Activated CD8-positive, alpha-beta memory T cell treated with anti-CD3 and anti-CD28 coated beads for 36 hours (primary cell): ENCODE results near the gene DBN1. TPM values are rescaled to one million over a fixed set of nuclear protein-coding genes. Genes with fewer than 3 reads are reported as not detected.

Experiments
- CTCF ChIA-PET: fragments of 350-600 bp; sonication (Branson Sonifier 250); formaldehyde crosslinking; loops from one replicate; lab custom pipeline; 2021; ENCODE audit warnings: antibody characterized with exemption; lab: Charles Lee
- POLR2A ChIA-PET: fragments of 350-600 bp; sonication (Branson Sonifier 250); formaldehyde crosslinking; loops from one replicate; lab custom pipeline; 2021; ENCODE audit warnings: antibody characterized with exemption; lab: Charles Lee
- total RNA-seq, 2 experiments: library from RNA; stranded (reverse); gene quantifications; one replicate each; pipeline ENCODE4 v1.2.3, GENCODE V29; 2021

The DBN1 gene
- total RNA-seq, 2 experiments from 2014 or later: 102 to 104 TPM

GRCh38 chr5:177445917-177446199, 27.6 kb downstream of the DBN1 start:
- CTCF ChIA-PET: interaction anchor here (0.7 to 22.6 kb wide), 8 partner anchors 9 to 137 kb away, joined by 3 to 312 read pairs (median 18); partner anchors contain the start of gene PFN3
- POLR2A ChIA-PET: interaction anchor here (0.7 to 13.1 kb wide), 9 partner anchors 9 to 472 kb away, joined by 3 to 226 read pairs (median 5); partner anchors contain the start of gene GRK6

- ChIA-PET POLR2A (interaction anchor here (0.6 to 13.1 kb wide), 10 partner anchors 10 to 472 kb away, joined by 3 to 226 read pairs (median 6); partner anchors contain the start of gene GRK6), CTCF (interaction anchor here (0.6 to 22.6 kb wide), 8 partner anchors 9 to 136 kb away, joined by 3 to 312 read pairs (median 18); partner anchors contain the start of gene PFN3)
These were observed 28.1 kb downstream of the DBN1 start for GRCh38 chr5:177445052-177445916.

- ChIA-PET POLR2A (interaction anchor here (0.6 to 13.1 kb wide), 6 partner anchors 11 to 257 kb away, joined by 3 to 226 read pairs (median 11); partner anchors contain the start of gene GRK6), CTCF (interaction anchor here (0.6 to 22.6 kb wide), 5 partner anchors 10 to 118 kb away, joined by 3 to 312 read pairs (median 33); partner anchors contain the start of gene PFN3)
These were observed 29.1 kb downstream of the DBN1 start for GRCh38 chr5:177444106-177445051.

GRCh38 chr5:177443144-177443983, 30.1 kb downstream of the DBN1 start:
- POLR2A ChIA-PET: interaction anchor here (0.6 to 13.1 kb wide), 3 partner anchors 12 to 40 kb away, joined by 4 to 226 read pairs (median 4); partner anchors contain the start of gene GRK6
- CTCF ChIA-PET: interaction anchor here (3.9 to 22.6 kb wide), 4 partner anchors 10 to 53 kb away, joined by 31 to 312 read pairs (median 118); partner anchors contain the start of gene PFN3

- ChIA-PET POLR2A (interaction anchor here (1.7 to 13.1 kb wide), 2 partner anchors 12 to 31 kb away, joined by 4 to 226 read pairs; partner anchors contain the start of gene GRK6), CTCF (interaction anchor here (0.6 to 22.6 kb wide), 7 partner anchors 8 to 51 kb away, joined by 3 to 312 read pairs (median 31); partner anchors contain the start of gene PFN3)
These were observed 31.2 kb downstream of the DBN1 start for GRCh38 chr5:177442066-177442826.

GRCh38 chr5:177440990-177441780, 32.2 kb downstream of the DBN1 start:
- CTCF ChIA-PET: interaction anchor here (0.6 to 22.6 kb wide), 6 partner anchors 9 to 51 kb away, joined by 3 to 312 read pairs (median 12); partner anchors contain the start of gene PFN3

GRCh38 chr5:177440211-177440989, 33.0 kb downstream of the DBN1 start:
- POLR2A ChIA-PET: interaction anchor here (0.9 to 13.1 kb wide), 3 partner anchors 10 to 38 kb away, joined by 3 to 226 read pairs (median 6); partner anchors contain the start of gene GRK6

More at GRCh38 chr5:177440990-177441780, 32.2 kb downstream of the DBN1 start:
- POLR2A ChIA-PET: interaction anchor here (0.9 to 13.1 kb wide), 4 partner anchors 11 to 38 kb away, joined by 3 to 226 read pairs (median 5); partner anchors contain the start of gene GRK6

GRCh38 chr5:177439518-177440053, 33.8 kb downstream of the DBN1 start:
- ChIA-PET POLR2A (interaction anchor here (0.8 to 13.1 kb wide), 3 partner anchors 9 to 37 kb away, joined by 3 to 226 read pairs (median 6); partner anchors contain the start of gene GRK6), CTCF (interaction anchor here (1.0 to 19.6 kb wide), 4 partner anchors 9 to 36 kb away, joined by 3 to 312 read pairs (median 12); partner anchors contain the start of gene PFN3)

More at GRCh38 chr5:177440211-177440989, 33.0 kb downstream of the DBN1 start:
- CTCF ChIA-PET: interaction anchor here (1.0 to 19.6 kb wide), 5 partner anchors 9 to 50 kb away, joined by 3 to 312 read pairs (median 10); partner anchors contain the start of gene PFN3

- ChIA-PET POLR2A (interaction anchor here (1.0 to 13.1 kb wide), 2 partner anchors 8 kb away, joined by 3 to 226 read pairs; partner anchors contain the start of genes GRK6 and PRR7), CTCF (interaction anchor here (19.6 kb wide), 1 partner anchor 35 kb away, joined by 312 read pairs; the partner anchor contains the start of gene PFN3)
These were observed 35.0 kb downstream of the DBN1 start for GRCh38 chr5:177438468-177438867.

- CTCF ChIA-PET: interaction anchor here (1.0 to 1.9 kb wide), 5 partner anchors 17 to 48 kb away, joined by 3 to 7 read pairs (median 4); no protein-coding TSS in a partner anchor
- POLR2A ChIA-PET: interaction anchor here (1.0 to 13.1 kb wide), 2 partner anchors 7 to 9 kb away, joined by 3 to 226 read pairs; partner anchors contain the start of genes GRK6 and PRR7
These were observed 35.8 kb downstream of the DBN1 start for GRCh38 chr5:177437623-177438022.

GRCh38 chr5:177435847-177436536, 37.4 kb downstream of the DBN1 start:
- ChIA-PET CTCF (interaction anchor here (0.6 to 1.9 kb wide), 4 partner anchors 10 to 45 kb away, joined by 4 to 7 read pairs (median 5); no protein-coding TSS in a partner anchor), POLR2A (interaction anchor here (1.0 kb wide), 1 partner anchor 10 kb away, joined by 3 read pairs; the partner anchor contains the start of gene PRR7)

- POLR2A ChIA-PET: interaction anchor here (0.7 to 10.3 kb wide), 3 partner anchors 8 to 46 kb away, joined by 3 to 226 read pairs (median 48); partner anchors contain the start of gene PRR7
- CTCF ChIA-PET: interaction anchor here (1.2 to 14.3 kb wide), 5 partner anchors 9 to 45 kb away, joined by 3 to 145 read pairs (median 31); partner anchors contain the start of gene PFN3
These were observed 38.3 kb downstream of the DBN1 start for GRCh38 chr5:177434942-177435738.
